Measurements from ENCODE around the gene COG2.
"Not testable (repeated sequence)": the region's sequence is repeated elsewhere in the genome, so short reads cannot be mapped to it uniquely, and the experiment has no call there.

The COG2 gene

GRCh38 chr1:230642263-230642959, at the start of gene COG2:
TSS of gene COG2 (plus strand) at chr1:230642481. CDS start at chr1:230642607, 126 bp downstream.
- DNase-seq (ENCODE audit: low read depth in 2 of 2, low spot score in 1 of 2), result peak; percentile 94 to 97

GRCh38 chr1:230592848-230593414, 49.4 kb upstream of the COG2 start:
- no peak for DNase-seq (ENCODE audit: low read depth in 2 of 2, low spot score in 1 of 2)

GRCh38 chr1:230594214-230594773, 48.0 kb upstream of the COG2 start:
- no peak for DNase-seq (ENCODE audit: low read depth in 2 of 2, low spot score in 1 of 2)

- DNase-seq (ENCODE audit: low read depth in 2 of 2, low spot score in 1 of 2), result no peak
Observed at GRCh38 chr1:230595181-230595580, 47.1 kb upstream of the COG2 start.

GRCh38 chr1:230596306-230596705, 46.0 kb upstream of the COG2 start:
- no peak for DNase-seq (ENCODE audit: low read depth in 2 of 2, low spot score in 1 of 2)

GRCh38 chr1:230598745-230599144, 43.5 kb upstream of the COG2 start:
- DNase-seq (ENCODE audit: low read depth in 2 of 2, low spot score in 1 of 2), result no peak

- no peak for DNase-seq (ENCODE audit: low read depth in 2 of 2, low spot score in 1 of 2)
Observed at GRCh38 chr1:230599926-230600656, 42.2 kb upstream of the COG2 start.

- DNase-seq (ENCODE audit: low read depth in 2 of 2, low spot score in 1 of 2), result not testable (repeated sequence)
Observed at GRCh38 chr1:230600657-230601400, 41.5 kb upstream of the COG2 start.

GRCh38 chr1:230609208-230609607, 33.1 kb upstream of the COG2 start:
- no peak for DNase-seq (ENCODE audit: low read depth in 2 of 2, low spot score in 1 of 2)

- no peak for DNase-seq (ENCODE audit: low read depth in 2 of 2, low spot score in 1 of 2)
Observed at GRCh38 chr1:230610589-230610988, 31.7 kb upstream of the COG2 start.

- no peak for DNase-seq (ENCODE audit: low read depth in 2 of 2, low spot score in 1 of 2)
Observed at GRCh38 chr1:230611128-230611877, 31.0 kb upstream of the COG2 start.

GRCh38 chr1:230611878-230612235, 30.4 kb upstream of the COG2 start:
- no peak for DNase-seq (ENCODE audit: low read depth in 2 of 2, low spot score in 1 of 2)

- DNase-seq (ENCODE audit: low read depth in 2 of 2, low spot score in 1 of 2), result no peak
Observed at GRCh38 chr1:230612651-230613050, 29.6 kb upstream of the COG2 start.

- no peak for DNase-seq (ENCODE audit: low read depth in 2 of 2, low spot score in 1 of 2)
Observed at GRCh38 chr1:230614121-230614520, 28.2 kb upstream of the COG2 start.

GRCh38 chr1:230618537-230618936, 23.7 kb upstream of the COG2 start:
- no peak for DNase-seq (ENCODE audit: low read depth in 2 of 2, low spot score in 1 of 2)

GRCh38 chr1:230620649-230621323, 21.5 kb upstream of the COG2 start:
- DNase-seq (ENCODE audit: low read depth in 2 of 2, low spot score in 1 of 2), result no peak

GRCh38 chr1:230621324-230622030, 20.8 kb upstream of the COG2 start:
- no peak for DNase-seq (ENCODE audit: low read depth in 2 of 2, low spot score in 1 of 2)

- DNase-seq (ENCODE audit: low read depth in 2 of 2, low spot score in 1 of 2), result no peak
Observed at GRCh38 chr1:230622151-230622550, 20.1 kb upstream of the COG2 start.

GRCh38 chr1:230624097-230624713, 18.1 kb upstream of the COG2 start:
- no peak for DNase-seq (ENCODE audit: low read depth in 2 of 2, low spot score in 1 of 2)
